Stimulated activated CD8-positive, alpha-beta memory T cell treated with anti-CD3 and anti-CD28 coated beads, Interleukin-12 subunit alpha, Interleukin-12 subunit beta, amount 100 ng/mL, for 1 hour (primary cell): ENCODE measurements around the gene DCUN1D2.
"Not testable (repeated sequence)": the region's sequence is repeated elsewhere in the genome, so short reads cannot be mapped to it uniquely, and the experiment has no call there.

Experiments used
- DNase-seq: peaks from one replicate; pipeline ENCODE4 v3.0.0-alpha.2; 2020; ENCODE audit warnings: low read depth

Gene DCUN1D2

DNA sequence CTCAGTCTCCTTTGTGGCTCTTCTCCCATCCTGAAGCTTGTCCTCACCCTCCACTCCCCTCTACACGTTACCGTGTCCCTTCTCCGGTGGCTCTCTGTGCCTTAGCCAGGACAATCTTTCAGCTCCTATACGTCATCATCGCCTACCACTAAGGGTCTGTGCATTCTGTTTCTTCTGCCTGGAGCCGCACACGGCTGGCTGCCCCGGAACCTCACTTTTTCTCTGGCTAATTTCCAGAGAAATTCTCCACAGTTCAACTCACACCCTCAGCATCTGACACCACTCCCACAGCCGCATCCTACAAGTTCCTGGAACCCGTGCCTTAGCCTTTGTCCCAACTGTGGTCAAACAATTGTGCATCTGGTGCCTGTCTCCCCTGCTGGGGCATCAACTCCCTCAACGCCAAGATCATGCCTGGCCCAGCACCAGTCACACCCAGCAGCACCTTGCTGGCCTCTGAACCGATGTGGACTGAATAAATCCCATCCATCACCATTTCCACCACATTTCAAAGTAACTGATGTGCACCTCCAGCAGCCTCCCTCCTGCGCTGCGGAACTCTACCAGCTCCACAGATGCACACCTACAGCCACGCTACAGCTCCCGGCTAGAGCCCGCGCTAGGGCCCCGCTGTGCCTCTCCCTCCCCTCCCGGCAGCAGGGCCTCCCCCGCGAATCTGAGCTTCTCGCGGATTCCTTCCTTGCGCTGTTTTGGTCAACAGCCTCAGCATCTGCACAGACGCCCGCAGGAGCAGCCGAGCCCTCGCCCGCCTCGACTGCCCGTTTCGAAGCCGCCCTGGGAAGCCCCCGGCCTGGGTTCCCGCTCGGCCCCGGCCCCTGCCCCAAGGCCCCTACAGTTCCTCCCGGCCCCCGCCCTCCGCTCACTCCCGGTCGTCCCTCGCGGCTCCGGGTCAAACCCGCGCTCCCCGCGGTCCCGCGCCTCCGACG, 689 bp downstream of the DCUN1D2 start:
- DNase-seq = no peak

DNA sequence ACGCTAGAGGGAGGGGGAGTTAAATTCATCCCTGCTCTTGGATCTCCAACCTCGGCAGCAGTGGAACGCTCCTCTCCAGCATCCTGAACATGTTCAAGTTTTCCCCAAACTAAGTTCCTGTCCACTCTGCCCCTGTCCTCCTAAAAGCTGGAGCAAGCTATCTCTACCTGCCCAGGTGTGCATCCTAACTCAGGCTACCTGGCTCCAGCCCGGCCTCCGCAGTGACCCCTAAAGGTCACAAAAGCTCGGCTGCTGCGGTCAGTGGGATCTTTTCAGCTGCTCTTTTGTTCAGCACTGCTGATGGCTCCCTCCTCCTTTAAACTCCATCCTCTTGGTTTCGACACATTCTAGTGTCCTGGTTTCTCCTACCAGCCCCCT, 1.4 kb downstream of the DCUN1D2 start:
- no peak for DNase-seq

GRCh38 chr13:113488283-113488682, 2.2 kb downstream of the DCUN1D2 start:
- no peak for DNase-seq

DNA sequence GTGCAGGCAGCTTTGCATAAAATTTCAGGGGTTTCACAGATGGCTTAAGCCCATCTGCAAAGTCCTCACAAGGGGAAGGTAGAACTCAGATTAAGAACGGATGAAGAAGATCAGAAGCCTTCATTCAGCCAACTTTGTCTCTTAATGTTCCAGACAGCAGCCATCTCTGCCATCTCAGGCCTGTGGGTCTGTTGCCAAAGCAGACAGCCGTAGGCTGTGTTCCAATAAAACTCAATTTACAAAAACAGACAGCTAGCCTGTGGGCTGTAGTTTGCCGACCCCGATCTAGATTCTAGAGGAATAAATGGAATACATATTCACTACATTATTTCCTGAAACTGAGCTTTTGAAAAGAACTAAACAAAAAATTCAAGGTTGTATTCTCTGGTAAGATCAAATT, 3.8 kb downstream of the DCUN1D2 start:
- no peak for DNase-seq

GRCh38 chr13:113485545-113485944, 5.0 kb downstream of the DCUN1D2 start:
- no peak for DNase-seq

DNA sequence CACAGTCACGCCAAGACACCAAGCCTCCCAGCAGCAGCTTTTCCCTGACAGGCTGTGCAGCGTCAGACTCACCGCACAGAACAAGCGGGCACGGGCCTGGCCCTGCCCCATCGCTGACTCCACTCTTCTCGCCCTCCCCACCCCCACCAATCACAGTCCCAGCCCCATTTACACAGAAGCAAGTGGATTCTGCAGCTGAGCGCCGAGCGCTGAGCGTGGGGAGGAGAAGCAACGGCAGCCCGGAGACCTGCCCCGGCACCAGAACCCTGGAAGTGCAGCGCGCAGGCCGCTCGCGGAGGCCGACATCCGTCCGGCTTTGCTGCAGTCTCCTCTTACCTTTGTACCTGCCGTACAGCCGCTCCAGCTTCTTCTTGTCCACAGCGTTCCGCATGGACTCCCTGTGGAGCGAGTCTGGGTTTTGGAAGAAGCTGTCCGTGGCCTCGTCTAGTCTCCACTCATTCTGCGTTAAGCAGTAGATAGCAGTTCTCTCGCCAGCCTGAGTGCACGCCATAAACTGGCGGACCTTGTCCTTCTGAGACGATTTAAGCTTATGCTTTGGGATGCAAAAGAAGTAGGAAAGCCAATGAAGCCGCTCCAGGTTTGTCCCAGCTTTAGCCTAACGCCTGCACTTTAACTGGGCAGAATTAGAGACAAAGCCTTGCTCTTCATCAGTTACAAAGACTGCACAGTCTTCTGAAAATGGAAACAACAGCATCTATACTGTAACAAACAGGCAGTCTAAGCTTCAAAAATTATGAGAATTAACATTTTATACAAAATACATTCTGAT, 6.8 kb downstream of the DCUN1D2 start:
- no peak for DNase-seq

DNA sequence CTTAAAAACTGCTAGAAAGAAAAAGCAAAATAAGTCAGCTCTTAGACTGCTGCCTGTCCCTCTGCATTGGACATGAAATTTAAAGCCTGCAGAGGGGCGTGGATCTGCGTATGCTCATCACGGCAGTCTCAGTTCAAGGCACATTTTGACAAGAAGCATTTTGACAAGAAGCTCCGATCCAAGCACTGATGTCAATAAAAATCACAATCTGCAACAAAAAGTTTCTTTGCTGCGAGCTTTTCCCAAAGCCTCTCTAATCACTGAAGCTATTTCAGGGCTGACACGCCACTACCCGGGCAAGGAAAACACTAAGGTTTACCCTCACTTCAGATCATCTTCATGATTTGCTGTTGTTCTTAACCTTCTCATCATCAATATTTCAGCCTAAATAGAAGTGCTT, 7.4 kb downstream of the DCUN1D2 start:
- DNase-seq = no peak

DNA sequence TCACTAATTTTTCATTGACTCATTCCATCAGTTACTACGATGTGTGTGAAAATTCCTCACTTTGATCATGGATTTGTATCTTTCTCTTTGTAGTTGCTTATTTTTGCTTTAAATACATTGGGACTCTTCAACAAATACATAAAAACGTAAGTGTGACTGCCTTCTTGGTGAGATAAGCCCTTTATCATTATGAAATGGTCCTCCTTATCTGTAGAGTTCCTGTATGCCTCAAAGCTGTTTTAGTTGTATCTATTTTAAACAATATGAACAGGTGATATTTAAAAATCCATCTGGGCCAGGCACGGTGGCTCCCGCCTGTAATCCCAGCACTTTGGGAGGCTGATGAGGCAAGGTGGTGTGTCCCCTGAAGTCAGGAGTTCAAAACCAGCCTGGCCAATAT, 11.3 kb downstream of the DCUN1D2 start:
- no peak for DNase-seq

DNA sequence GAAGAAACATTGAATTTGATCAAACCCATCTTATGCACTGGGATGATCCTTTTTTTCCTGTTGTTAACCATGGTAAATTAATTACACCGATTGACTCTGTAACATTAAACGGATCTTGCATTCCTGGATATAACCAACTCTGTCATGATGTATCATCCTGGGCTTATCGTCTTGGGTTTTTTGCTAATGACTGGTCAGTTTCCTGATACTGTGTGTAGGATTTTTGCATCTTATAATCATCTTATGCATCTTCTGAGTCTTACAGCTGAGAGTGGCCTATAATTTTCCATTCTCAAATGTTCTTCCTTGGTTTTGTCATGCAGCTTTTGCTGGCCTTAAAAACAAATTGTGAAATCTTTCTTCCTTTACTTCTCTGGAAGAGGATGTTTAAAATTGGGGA, 12.8 kb downstream of the DCUN1D2 start:
- no peak for DNase-seq

DNA sequence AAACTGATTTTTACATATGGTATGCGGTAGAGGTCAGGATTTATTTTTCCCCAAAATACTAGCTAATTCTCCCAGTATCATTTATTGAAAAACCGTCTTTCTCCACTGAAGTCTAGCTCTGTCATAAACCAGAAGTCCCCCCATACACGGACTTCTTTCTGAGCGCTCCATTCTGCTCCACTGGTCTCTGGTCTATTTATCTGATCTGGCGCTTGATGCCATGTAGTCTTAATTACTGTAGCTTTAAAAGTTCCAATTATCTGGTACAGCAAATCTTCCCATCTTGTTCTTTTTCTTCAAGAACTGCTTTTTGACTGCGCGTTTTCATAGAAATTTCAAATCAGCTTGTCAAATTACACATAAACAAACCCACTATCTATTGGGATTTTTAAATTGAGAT, 13.7 kb downstream of the DCUN1D2 start:
- no peak for DNase-seq

- DNase-seq = no peak
These were observed 14.6 kb downstream of the DCUN1D2 start for GRCh38 chr13:113475911-113476310.

DNA sequence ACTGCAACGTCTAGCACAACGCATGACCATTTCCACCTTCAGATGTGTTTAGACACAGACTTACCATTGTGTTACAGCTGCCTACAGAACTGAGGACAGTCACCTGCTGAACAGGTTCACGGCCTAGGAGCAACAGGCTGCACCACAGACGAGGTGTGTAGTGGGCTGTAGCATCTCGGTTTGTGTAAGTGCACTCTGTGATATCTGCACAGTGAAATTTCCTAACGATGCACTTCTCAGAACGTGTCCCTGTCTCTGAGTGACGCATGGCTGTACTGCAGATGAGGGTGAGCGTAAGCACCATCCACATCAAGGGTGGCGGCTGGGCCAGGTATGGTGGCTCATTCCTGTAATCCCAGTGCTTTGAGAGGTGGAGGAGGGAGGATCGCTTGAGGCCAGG, 15.2 kb downstream of the DCUN1D2 start:
- no peak for DNase-seq

- no peak for DNase-seq
These were observed 16.3 kb downstream of the DCUN1D2 start for GRCh38 chr13:113474179-113474578.

DNA sequence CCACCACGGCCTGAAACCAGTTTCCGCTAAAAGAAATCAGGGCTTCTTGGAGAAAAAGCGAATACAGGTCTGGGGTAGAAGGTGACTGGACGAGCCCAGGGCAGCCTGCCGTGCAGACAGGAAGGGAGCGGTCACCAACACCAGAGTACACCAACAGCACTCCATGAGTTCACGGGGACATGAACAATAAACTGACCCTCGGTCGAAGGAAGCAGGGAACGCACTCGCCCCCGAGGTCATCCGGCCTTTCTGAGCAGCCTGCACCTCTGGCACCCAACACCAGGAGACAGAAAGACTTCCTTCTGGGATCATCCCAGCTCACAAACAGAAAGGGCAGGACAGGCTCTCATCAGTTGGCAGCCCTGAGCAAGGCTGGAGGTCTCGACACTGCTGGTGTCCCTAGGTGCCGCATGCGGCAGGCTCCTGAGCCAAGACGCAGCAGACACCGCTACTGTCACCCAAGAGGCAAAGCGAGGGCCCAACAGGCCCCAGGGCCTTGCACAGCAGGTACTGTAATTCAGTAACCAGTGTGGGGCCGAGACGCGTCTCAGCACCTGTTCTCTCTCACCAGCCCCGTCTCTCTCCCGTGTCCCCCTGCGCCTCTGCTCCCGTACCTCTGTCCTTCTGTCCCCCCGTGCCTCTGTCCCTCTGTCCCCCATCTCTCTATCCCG, 18.0 kb downstream of the DCUN1D2 start:
- no peak for DNase-seq

- DNase-seq = no peak
These were observed 18.7 kb downstream of the DCUN1D2 start for GRCh38 chr13:113471844-113472243.

DNA sequence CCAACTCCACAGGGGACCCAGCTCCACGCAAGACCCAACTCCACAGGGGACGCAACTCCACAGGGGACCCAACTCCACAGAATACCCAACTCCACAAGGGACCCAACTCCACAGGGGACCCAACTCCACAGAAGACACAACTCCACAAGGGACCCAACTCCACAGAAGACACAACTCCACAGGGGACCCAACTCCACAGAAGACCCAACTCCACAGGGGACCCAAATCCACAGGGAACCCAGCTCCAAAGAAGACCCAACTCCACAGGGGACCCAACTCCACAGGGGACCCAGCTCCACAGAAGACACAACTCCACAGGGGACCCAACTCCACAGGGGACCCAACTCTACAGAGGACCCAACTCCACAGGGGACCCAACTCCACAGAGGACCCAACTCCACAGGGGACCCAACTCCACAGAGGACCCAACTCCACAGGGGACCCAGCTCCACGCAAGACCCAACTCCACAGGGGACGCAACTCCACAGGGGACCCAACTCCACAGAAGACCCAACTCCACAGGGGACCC, 19.8 kb downstream of the DCUN1D2 start:
- not testable (repeated sequence) for DNase-seq

GRCh38 chr13:113470073-113470472, 20.4 kb downstream of the DCUN1D2 start:
- DNase-seq = no peak

- no peak for DNase-seq
These were observed 20.9 kb downstream of the DCUN1D2 start for GRCh38 chr13:113469582-113469981.

GRCh38 chr13:113468472-113469201, 21.9 kb downstream of the DCUN1D2 start:
- DNase-seq = no peak

GRCh38 chr13:113468029-113468428, 22.5 kb downstream of the DCUN1D2 start:
- DNase-seq = no peak

DNA sequence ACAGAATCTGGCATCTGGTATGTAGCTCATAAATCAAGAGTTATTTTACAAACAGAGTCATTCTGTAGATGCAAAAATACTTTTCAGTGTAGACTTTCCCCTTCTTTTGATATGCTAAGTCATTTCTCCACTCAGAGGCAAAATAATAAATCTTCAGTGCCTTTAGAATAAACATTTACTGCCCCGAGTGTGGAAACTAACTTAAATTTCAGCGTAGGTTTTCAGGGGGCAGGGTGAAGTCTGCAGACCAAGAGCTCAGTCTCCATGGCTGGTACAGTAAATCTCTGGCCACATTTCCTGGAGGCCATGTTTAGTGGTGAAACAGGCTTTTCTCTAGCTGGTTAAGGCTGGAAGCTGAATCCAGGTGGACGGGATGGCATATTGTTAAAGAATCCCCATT, 24.1 kb downstream of the DCUN1D2 start:
- no peak for DNase-seq

GRCh38 chr13:113465300-113465699, 25.2 kb downstream of the DCUN1D2 start:
- DNase-seq = no peak
